Measurements from ENCODE around the gene SPTB. TPM values are rescaled to one million over a fixed set of nuclear protein-coding genes. Genes with fewer than 3 reads are reported as not detected.

SPTB gene
- total and polyA plus RNA-seq, 3 donors from 2014 or later = 3.3 to 6.6 (median 5.6) TPM

GRCh38 chr14:64815257-64815656 is 64.5 kb downstream of the SPTB start:
- 81 to 94% methylated on average over 7 of the region's 7 CpGs for WGBS, 2 donors
- H3K27me3 ChIP-seq = no peaks in the 10 kb centered on the region
- H3K27ac ChIP-seq = no peak overlapping the region
- TF ChIP-seq POLR2A (IDR thresholded peaks at IDR 0.05) (no peak), CTCF (IDR thresholded peaks at IDR 0.05) (no peak)
- H3K9me3 ChIP-seq = no peaks in the 10 kb centered on the region
- H3K4me1 ChIP-seq = no peaks in the 10 kb centered on the region
- DNase-seq = no peak
- no peaks in the 10 kb centered on the region for H3K36me3 ChIP-seq (ENCODE audit: low read depth, missing control alignments)
- intact Hi-C loops (cut with DNase I; ENCODE audit: low total_unique reads) = no loop called here
- H3K4me3 ChIP-seq = no peak overlapping the region

DNA sequence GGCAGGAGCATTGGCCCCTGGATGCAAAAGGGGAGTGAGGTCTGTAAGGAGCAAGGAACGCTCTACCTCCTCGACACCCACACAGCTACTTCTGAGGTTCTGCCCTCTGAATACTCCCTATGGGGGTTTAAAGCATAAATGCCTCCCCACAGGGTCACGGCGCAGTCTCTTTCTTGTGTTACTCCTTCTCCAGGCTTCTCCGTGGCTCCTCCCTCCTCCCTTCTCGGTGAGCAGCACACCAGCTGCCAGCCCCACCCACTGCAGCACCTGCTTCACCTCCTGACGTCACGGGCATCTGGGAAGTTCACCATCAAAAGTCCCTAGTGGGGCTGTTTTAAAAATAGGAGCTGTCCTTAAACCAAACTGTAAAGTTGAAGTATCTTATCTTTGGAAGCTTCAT is 67.3 kb downstream of the SPTB start:
- intact Hi-C loops (cut with DNase I; ENCODE audit: low total_unique reads) = no loop called here
- no peak for DNase-seq
- Histone ChIP-seq H3K9me3 (no peaks in the 10 kb centered on the region), H3K4me1 (no peaks in the 10 kb centered on the region), H3K27me3 (no peaks in the 10 kb centered on the region), H3K27ac (no peak overlapping the region), H3K36me3 (ENCODE audit: low read depth, missing control alignments) (no peaks in the 10 kb centered on the region), H3K4me3 (no peak overlapping the region)
- 47 to 56% methylated on average over 8 of the region's 8 CpGs for WGBS, 2 donors
- no peak for TF ChIP-seq POLR2A (IDR thresholded peaks at IDR 0.05)
- no peak for TF ChIP-seq CTCF (IDR thresholded peaks at IDR 0.05)

- Histone ChIP-seq H3K9me3 (no peaks in the 10 kb centered on the region), H3K36me3 (ENCODE audit: low read depth, missing control alignments) (no peaks in the 10 kb centered on the region), H3K4me3 (no peak overlapping the region), H3K27me3 (no peaks in the 10 kb centered on the region), H3K27ac (no peak overlapping the region), H3K4me1 (no peaks in the 10 kb centered on the region)
- intact Hi-C loops (cut with DNase I; ENCODE audit: low total_unique reads) = no loop called here
- 67 to 92% methylated on average over 1 of the region's 1 CpG for WGBS, 2 donors
- TF ChIP-seq POLR2A (IDR thresholded peaks at IDR 0.05) (no peak), CTCF (IDR thresholded peaks at IDR 0.05) (no peak)
- no peak for DNase-seq
These were observed 68.0 kb downstream of the SPTB start for GRCh38 chr14:64811676-64812075.

- H3K36me3 ChIP-seq (ENCODE audit: low read depth, missing control alignments) = no peaks in the 10 kb centered on the region
- TF ChIP-seq CTCF (IDR thresholded peaks at IDR 0.05) (no peak), POLR2A (IDR thresholded peaks at IDR 0.05) (no peak)
- intact Hi-C loops (cut with DNase I; ENCODE audit: low total_unique reads) = no loop called here
- H3K4me3 ChIP-seq = no peak overlapping the region
- no peaks in the 10 kb centered on the region for H3K27me3 ChIP-seq
- no peaks in the 10 kb centered on the region for H3K4me1 ChIP-seq
- H3K9me3 ChIP-seq = no peaks in the 10 kb centered on the region
- H3K27ac ChIP-seq = no peak overlapping the region
- 87 to 91% methylated on average over 4 of the region's 4 CpGs for WGBS, 2 donors
- DNase-seq = no peak
These were observed 71.3 kb downstream of the SPTB start for GRCh38 chr14:64808449-64808848.

DNA sequence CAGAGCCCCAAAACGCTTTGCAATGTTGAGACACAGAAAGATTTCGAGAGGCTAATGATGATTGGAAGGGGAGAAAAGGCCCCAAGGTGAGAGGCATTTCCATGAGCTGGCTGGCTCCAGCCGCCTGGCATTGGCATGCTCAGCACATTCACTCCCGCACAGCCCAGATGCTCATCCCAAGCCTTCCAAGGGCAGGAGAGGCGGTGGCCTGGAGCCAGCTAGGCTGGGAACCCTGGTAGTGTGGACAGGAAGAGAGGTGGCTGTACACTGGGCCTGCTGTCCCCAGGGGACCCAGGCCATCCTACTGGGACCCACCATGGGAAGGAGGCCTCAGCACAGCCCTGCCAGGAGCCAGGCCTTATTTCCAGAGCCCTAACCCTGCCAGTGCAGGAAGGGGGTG is 72.2 kb downstream of the SPTB start:
- no peak for DNase-seq
- no peak for TF ChIP-seq CTCF (IDR thresholded peaks at IDR 0.05)
- TF ChIP-seq POLR2A (IDR thresholded peaks at IDR 0.05) = no peak
- Histone ChIP-seq H3K27me3 (no peaks in the 10 kb centered on the region), H3K4me1 (no peaks in the 10 kb centered on the region), H3K4me3 (no peak overlapping the region), H3K27ac (no peak overlapping the region), H3K9me3 (no peaks in the 10 kb centered on the region), H3K36me3 (ENCODE audit: low read depth, missing control alignments) (no peaks in the 10 kb centered on the region)
- intact Hi-C loops (cut with DNase I; ENCODE audit: low total_unique reads) = no loop called here
- WGBS, 2 donors = 80 to 83% methylated on average over 5 of the region's 5 CpGs
